HL-60/S4 treated with retinoic acid at 250 ng/mL for 4 days and 3 days (cell line): Measurements from ENCODE around the gene RNH1.

Source experiments
- in situ Hi-C: fragments of 300-500 bp; cut with MboI; formaldehyde crosslinking; loops from 2 replicates; pipeline ENCODE4 v1.7.0; 2022; ENCODE audit warnings: low sequenced_read_pairs

The RNH1 gene

DNA sequence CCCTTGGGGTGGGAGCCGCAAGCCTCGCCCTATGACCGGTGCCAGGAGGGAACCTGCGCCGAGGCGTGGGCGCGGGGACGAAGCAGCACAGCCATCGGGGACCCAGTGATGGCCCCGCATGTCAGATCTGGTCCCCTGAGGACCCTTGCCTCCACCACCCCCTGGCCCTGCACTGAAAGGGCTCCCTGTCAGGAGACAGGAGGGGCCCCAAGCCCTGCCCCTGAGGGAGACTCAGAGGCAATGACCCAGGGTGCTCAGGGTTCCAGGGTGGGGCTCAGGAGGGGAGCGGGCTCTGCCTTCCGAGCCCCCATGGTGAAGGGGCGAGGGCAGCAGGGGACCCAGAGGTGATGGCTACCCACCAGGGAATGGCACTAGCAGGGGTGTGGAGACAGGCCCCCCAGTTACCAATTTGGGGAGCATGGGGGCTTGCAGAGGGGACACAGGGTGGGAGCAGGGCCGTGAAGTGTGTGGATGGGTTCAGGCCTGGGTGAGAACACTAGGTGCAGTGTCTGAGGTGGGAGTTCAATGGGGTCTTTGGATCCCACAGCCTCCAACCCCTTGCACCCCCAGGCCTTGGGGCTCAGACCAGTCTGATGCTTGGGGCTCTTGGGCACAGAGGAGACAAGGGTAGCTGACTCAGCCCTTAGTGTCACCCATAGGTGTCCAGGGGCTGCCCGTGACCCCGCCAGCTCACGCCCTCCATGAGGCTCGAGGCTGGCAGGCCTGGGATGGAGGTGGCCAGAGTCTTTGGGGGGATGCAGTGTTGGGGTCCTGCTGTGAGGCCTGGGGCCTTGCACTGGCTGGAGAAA is 30.8 kb upstream of the RNH1 start:
- in situ Hi-C loops, result no loop called here

DNA sequence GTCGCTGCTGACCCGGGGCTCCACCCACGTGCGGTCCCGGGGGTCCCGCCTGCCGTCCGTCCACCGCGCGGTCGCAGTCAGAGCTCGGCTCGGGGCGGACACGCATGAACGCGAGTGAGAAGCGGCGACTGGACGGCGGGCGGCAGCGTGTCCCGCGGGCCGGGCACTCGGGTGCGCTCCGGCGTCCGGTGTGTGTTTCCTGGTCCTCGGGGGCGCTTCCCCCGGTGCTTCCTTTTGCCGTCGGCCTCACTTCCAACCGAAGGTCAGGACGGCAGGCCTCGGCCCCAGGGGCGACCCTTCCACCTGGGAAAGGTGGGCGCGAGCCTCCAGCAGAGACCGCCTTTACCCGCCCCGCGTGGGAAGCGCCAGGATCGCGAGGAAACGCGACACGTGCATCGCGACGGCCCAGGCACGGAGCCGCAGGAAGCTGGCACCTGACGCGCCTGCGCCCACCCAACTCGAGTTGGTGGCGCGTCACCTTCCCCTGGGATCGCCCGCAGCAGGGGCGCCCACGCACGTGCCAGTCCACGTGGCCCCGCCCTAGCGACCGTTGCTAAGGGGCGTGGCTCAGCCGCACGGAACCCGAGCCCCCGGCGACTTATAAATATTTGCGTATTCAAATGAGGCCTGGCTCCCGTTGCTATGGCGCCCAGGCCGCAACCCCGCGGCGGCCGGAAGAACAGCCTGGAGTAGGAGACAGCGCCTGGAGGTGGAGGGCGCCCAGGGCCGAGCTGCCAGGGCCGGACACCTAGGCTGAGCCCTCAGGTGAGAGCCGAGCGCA is 30.0 kb upstream of the RNH1 start, which contains the start of gene LRRC56:
TSS of gene LRRC56 (plus strand) at position 687 of the 781 bp plus-strand sequence. CDS start 3,158 bp downstream, outside the sequence.
- in situ Hi-C loops, result no loop called here

DNA sequence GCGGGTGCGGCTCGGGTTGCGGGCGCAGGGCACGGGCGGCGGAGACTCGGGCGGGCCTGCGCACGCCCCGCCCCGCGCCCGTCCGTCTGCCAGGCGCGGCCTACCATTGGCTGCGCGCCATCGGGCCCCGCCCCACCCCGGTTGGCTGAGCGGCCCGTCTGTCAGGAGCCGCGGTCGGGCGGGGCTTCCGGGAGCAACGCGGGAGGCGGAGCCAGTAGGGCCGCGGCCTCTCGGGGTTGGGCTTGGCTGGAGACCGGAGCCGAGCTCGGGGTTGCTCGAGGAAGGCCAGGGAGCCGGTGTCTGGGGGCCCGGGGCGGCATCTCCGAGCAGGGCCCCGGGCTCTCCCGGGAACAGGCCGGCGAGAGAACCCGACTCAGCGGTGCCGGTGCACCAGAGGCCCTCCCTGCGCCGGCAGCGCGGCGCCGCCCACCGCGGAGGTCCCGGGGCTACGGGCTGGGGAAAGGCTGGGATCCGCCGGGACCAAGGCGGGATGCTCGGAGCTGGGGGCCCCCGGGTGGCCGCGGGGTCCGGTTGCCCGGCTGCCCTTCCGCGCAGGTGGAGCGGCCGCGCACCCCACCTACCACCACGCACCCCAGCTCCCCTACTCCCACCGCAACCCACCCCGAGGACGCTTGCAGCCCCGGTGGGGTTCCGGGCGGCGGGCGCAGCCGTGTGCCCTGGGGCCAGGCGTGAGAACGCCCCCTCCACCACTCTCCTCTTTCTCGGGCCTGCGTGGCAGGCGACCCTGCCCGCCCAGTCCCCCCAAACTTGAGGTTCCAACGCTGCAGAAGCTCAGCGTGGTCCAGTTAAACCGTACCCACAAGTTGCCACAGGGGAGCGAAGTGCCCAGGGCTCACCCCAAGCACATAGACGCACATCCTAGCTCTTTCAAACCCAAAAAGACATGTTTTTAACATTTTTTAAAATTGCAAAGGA is 28.7 kb upstream of the RNH1 start, which contains the start of gene HRAS:
TSS of gene HRAS (minus strand) at position 58 of the 936 bp plus-strand sequence.
- in situ Hi-C loops, result no loop called here

DNA sequence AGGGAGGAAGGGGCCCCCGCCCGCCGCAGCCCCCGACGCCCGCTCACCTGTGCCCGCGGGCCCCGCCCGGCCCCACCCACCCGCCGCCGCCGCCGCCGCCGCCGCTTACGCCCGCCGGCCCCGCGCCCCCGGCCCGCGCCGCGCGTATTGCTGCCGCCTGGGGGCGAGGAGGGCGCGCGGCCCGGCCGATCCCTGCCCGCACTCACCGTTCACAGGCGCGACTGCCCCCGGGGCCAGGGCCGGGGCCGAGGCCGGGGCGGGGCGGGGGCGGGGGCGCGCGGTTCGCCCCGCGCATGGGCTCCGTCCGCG is 28.1 kb upstream of the RNH1 start:
- in situ Hi-C loops, result no loop called here

DNA sequence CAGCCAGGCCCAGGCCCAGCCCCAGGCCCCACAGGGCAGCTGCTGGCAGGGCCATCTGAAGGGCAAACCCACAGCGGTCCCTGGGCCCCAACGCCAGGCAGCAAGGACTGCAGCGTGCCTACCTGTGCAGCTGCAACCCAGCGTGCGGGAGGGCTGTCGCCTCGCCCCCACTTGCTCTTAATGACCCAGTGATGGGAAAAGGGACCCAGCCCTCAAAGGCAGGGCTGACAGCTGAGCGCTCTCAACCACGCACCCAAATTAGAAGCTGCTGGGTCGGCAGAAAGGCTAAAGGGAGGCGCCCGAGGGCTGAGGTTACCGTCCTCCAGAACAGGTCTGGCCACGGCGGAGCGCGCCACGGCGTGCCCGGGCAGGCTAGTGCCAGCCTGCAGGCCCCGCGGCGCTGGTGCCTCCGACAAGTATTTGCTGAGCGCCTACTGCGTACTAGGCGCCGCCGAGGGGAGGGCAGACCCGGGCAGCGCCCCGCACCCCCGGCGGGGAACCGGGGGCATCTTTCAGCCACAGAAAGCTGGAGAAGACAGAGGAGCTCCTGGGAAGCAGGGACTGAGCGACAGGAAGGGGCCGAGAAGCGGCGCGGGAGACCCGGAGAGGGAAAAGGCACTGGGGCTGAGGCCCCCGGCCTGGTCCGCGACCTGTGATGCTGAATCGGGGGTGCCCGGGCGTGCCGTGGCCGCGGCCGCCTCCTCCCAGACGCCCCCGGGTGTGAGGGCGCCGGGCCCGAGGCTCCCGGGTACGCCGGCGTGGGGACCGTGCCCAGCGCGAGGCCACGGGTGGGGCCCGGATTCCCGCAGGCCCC is 27.6 kb upstream of the RNH1 start:
- in situ Hi-C loops, result no loop called here

DNA sequence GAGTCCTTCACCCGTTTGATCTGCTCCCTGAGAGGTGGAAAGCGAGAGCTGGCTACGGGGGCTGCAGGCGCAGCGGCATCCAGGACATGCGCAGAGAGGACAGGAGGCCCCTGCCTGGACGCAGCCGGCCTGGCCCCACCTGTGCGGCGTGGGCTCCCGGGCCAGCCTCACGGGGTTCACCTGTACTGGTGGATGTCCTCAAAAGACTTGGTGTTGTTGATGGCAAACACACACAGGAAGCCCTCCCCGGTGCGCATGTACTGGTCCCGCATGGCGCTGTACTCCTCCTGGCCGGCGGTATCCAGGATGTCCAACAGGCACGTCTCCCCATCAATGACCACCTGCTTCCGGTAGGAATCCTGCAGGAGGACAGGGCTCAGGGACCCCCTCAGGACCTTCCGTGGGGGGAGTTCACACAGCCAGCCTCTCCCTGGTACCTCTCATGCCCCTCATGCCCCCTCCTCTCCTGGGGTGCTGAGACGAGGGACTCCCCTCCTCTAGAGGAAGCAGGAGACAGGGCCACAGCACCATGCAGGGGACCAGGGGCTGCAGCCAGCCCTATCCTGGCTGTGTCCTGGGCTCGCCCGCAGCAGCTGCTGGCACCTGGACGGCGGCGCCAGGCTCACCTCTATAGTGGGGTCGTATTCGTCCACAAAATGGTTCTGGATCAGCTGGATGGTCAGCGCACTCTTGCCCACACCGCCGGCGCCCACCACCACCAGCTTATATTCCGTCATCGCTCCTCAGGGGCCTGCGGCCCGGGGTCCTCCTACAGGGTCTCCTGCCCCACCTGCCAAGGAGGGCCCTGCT is 26.7 kb upstream of the RNH1 start:
- in situ Hi-C loops, result no loop called here

DNA sequence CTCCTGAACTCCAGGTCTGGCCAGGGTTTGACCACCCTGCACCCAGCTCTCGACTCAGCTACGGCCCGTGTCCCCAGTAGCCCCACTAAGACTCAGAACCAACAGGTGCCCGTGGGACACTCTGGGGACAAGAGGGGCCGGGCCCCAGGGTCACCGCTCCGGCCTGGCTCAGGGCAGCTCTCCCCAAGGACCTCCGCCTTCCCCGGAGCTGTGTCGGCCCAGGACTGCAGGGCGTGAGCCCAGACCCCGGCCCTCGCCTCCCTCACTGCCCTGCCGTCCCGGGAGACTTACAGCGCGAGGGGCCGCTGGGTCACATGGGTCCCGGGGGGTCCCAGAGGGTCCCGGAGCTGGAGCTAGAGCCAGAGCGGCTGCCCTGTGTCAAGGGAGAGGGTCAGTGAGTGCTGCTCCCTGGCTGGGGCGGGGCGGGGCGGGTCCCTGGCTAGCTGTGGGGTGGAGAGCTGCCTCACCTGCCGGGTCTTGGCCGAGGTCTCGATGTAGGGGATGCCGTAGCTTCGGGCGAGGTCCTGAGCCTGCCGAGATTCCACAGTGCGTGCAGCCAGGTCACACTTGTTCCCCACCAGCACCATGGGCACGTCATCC is 26.0 kb upstream of the RNH1 start:
- in situ Hi-C loops, result no loop called here

DNA sequence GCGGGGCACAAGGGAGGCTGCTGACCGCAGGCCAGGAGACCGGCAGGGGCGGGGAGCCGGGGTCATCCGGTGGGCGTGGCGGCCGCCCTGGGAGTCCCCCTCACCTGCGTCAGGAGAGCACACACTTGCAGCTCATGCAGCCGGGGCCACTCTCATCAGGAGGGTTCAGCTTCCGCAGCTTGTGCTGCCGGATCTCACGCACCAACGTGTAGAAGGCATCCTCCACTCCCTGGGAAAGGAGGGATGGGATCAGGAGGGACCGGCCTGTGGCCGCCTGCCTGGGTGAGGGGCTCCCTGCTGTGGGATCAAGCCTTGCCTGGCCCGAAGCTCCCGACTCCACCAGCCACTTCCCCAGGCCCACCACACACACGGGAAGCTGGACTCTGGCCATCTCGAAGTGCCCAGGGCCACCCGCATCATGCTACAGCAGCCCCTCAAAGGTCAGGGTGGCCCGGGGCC is 25.5 kb upstream of the RNH1 start:
- in situ Hi-C loops, result no loop called here

DNA sequence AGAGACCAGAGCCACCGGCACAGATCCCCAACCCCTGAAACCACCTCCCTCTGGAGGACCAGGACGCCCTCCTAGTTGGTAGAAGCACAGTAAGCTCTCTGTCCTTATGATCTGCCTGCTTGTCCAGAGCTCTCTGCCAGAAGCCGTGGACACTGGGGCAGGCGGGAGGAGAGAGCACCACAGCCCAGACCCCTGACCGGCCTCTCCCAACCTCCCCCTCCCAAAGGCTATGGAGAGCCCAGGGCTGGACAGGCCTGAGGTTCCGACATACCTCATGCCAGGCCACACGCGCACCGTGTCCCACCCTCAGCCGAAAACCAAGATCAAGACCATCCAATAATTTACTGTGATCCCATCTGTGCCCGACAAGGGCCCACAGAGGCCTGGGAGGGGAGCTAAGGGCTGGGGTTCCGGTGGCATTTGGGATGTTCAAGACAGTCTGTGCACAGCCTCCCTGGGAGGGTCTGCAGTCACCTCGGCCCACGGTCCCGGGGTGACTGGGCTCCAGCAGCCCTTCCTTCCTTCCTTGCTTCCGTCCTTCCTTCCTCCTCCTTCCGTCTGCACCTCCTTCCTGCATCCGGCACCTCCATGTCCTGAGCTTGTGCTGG is 25.0 kb upstream of the RNH1 start:
- in situ Hi-C loops, result no loop called here

DNA sequence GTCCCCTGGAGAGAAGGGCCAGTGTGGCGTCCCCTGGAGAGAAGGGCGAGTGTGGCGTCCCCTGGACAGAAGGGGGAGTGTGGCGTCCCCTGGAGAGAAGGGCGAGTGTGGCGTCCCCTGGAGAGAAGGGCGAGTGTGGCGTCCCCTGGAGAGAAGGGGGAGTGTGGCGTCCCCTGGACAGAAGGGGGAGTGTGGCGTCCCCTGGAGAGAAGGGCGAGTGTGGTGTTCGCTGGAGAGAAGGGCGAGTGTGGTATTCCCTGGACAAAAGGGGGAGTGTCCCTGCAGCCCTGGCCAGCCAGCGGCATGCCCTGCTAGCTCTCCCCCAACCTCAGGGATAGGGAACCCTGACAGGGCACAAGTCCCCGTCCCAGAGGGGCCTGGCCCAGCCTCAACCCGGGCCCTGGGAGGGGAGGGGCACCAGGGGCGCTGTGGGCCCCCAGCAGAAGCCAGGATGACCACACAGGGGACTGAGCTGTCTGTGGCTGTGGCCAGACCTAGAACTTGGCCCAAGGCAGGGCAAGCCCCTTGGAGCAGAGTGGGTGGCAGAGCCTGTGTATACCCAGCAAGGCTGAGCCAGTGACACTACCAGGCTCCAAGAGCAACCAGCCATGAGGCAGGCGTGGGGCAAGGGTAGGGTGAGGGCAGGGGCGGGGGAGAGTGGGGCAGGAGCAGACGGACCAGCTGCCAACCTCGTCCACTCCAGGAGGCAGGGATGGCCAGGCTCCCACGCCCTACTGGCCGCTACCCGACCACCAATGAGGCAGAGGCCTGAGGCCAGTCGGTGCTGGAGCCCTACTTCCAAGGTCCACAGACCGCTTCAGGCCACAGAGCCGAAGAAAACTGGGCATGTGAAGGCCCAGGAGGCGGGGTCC is 24.2 kb upstream of the RNH1 start:
- in situ Hi-C loops, result no loop called here

DNA sequence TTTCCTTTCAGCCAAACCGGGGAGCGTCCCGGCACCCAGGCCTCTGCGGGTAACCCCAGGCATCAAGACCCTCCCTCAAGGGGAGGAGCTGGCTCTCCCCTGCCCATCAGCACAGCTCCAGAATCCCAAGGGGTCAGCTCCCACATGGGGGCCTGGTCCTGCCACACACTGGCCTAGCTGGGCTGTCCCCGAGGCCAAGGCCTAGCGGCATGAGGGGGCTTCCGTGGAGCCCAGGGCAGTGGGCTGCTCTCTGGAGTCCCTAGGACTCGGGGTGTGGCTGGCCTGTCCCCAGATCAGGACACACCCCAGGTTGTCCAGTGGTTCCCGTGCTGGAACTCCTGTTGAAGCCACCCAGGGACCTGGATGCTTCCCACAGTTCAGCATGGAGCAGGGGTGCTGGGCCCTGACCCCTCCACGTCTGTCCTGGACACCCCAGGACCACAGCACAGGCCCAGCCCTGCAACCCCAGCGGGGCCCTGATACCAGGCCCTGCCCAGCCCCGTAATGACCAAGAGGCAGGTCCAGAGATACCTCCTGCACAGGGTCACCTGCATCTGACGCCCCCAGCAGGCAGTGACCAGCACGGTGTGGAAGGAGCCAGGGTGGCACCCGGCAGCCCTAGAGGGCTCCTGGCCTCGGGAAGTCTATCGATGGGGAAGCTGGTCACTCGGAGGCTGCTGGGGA is 22.8 kb upstream of the RNH1 start:
- in situ Hi-C loops, result no loop called here

DNA sequence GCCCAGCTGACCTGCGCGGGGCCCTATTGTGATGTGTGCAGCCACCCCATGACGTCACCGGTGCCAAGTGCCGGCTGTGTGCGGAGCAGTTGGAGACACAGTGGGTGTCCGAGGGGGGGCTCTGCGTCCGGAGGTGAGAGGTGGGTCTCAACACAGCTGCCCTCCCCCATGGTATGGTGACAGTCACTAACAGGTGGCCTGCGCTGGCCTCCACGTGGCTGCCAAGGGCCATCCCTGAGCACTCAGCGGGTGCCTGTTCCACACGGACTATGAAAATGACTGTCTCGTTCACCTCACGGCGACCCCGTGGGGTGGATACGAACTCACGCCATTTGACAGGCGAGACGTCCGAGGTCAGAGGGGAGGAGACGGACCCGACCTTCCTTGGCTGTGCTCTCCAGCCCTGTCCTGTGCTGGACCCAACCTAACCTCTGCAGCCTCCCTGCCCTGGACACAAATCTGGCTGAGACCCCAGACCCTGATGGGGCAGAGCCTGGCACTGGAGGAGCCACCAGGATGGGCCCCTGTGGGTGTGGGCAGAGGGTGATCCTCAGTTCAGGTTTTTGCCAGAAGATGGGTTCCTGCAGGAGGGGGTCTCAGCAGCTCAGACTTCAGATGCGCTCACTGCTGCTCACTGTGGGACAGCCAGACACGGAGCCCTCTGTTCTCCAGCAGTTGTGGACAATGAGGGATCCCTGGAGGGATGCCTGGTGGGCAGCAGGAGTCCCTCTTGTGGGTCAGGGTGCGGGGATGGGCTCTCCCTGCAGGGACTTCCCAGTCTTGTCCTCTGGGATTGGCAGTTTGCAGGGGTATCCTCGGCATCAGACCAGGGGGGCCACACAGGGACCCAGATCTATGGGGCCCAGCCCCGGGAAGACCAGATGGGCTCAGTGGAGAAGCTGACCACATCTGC is 22.0 kb upstream of the RNH1 start:
- in situ Hi-C loops, result no loop called here

DNA sequence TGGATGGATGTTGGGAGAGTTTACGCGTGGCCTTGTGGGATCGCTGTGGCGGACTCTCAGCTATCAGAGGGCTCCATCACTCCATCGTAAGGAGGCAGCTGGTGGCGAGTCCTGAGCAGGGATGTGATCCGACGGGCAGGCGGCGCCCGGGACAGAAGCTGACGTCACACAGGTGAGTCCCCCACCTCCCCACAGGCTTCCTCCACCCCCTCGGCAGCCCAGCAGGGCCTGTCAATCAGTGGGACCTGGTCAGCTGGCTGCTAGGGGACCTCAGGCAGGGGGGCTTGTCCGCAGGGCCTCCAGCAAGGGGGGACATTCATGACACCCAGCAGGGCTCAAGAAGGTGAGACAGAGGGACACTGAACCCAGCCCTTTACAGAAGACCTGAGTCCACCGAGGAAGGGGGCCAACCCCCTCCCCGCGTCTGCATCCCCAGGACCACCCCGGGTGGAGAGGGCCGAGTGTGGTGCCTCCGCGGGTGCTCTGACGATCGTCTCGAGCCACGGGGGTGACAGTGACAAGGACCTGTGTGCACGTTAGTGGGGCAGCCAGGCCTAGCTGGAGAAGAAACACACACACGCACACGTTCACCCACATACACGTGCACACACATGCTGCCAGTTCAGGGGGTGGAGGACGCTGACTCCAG is 21.2 kb upstream of the RNH1 start:
- in situ Hi-C loops, result no loop called here

DNA sequence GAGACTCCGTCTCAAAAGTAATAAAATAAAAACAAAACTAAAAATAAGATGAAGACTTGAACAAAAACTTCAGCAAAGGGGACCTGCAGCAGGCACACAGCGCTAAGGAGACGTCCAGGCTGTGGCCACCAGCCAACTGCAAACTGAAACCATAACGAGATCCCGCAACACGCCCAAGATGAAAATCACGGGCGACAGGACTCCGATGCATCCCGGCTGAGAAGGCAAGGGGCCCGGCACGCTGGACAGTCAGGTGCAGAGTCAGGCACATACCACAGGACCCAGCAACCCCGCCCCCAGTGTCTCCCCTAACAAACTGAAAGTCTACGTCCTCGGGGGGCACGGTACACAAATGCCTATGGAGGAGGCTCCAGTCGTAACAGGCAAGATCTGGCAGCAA is 19.1 kb upstream of the RNH1 start:
- in situ Hi-C loops, result no loop called here

DNA sequence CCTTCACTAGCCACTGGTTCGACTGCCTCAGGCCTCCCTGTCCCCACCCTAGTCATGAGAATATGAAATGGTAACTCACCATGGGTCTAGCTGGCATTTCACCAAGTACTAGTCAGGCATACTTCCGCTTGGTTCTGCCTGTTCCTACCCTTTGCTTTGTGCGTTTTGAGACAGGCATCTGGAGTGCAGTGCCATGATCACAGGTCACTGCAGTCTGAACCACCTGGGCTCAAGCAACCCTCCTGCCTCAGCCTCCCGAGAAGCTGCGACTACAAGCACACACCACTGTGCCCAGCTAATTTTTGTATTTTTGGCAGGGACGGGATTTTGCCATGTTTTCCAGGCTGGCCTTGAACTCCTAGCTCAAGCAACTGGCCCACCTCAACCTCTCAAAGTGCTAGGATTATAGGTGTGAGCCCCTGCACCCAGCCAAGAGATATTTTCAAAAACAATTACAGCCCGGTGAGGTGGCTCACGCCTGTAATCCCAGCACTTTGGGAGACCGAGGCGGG is 14.2 kb upstream of the RNH1 start:
- in situ Hi-C loops, result no loop called here
